ENCODE data around the gene MLANA.

- TF ChIP-seq POLR2AphosphoS5 (IDR thresholded peaks at IDR 0.05; ENCODE audit: low read depth, low read length) (no peak), POLR2A (IDR thresholded peaks at IDR 0.05; ENCODE audit: low read depth, low read length) (no peak), PAX5 (IDR thresholded peaks at IDR 0.05; ENCODE audit: insufficient read depth, low read length, severe bottlenecking) (no peak)
These were observed 31.5 kb downstream of the MLANA start for GRCh38 chr9:5922192-5922591.

All from GM12891 (cell line).